GM20431 (cell line): Measurements from ENCODE around the gene TBC1D24.
"Not testable (repeated sequence)": the region's sequence is repeated elsewhere in the genome, so short reads cannot be mapped to it uniquely, and the experiment has no call there.

ENCODE experiments used
- in situ Hi-C: fragments of 300-500 bp; cut with MseI, MboI; formaldehyde crosslinking; loops from one replicate; pipeline ENCODE4 v1.15.0; 2020; ENCODE audit warnings: low sequenced_read_pairs; ENCODE audit not compliant: unreplicated experiment

TBC1D24 gene

DNA sequence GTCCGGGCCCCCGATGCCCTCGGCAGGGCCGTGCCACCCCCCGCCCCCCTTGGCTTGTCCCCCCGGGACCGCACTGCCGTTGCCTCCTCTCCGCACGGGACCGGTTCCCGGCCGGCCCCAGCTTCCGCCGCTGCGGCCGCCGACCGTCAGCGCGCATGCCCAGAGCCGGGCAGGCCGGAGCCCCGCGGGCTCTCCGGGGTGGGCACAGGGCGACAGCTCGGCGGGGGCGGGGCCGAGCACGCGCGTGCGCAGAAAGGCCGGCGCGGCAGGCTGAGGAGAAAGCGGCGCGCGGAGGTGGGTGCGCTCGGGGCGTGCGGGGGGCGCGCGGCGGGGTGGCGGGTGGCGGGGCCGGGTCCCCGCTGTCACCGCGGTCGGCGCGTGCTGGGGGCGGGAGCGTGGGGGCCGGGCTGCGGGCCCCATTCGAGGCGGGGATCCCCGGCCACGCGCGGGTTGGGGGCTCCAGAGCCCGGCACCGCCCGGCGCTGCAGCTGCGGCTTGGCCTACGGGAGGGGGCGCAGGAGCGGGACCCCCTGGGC lies at the start of gene TBC1D24:
TBC1D24 (plus strand) TSS at position 251 of the 536 bp plus-strand sequence. CDS start 21,022 bp downstream, outside the sequence.
- in situ Hi-C loops = loop anchor here (25.0 kb wide), 1 partner anchor 138 kb away; the partner anchor contains the start of gene ABCA3

DNA sequence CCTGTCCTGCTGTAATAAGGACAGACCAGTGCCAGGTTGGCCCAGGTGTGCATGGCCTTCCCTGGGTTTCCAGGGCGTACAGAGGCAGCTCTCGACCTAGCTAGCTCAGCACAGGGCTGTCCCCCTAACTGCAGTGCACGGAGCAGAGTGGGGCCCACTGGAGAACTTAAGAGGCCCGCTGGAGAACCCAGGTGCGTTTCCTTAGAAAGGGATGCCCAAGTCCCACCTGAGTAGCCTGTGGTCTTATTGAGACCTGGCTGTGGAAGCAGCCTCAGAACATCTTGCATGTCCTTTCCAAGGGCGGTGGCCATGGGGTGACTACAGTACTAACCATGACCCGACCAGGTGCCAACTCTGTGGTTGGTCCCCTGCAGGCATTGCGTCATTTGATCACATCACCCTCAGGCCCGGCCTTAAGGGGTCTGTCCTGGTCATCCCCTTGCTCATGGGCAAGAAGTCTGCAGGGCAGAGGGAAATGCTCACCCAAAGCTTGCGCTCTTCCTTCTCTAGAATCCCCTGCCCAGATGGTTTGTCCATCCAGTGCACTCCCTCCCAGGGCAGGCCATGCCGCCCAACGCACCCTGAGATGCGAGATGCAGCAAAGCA lies 49.0 kb upstream of the TBC1D24 start:
- in situ Hi-C loops = no loop called here

DNA sequence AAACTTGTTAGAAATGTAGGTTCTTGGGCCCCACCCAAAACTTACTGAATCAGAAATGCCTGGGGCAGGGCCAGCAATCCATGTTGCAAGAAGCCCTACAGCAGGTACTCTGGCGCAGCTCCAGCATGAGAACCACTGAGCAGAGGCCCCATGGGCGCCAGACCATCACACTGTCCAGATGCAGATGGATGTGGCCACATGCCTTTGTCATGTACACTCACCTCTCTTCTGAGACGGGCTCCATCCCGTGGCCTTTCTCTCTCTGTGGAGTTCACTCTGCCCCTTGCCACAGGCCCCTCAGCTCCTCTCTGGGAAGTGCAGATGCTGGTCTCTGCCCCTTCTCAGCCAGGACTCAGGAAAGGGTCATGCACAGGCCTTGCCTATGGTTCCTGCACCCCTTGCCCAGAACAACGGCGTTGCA lies 48.0 kb upstream of the TBC1D24 start:
- in situ Hi-C loops = no loop called here

DNA sequence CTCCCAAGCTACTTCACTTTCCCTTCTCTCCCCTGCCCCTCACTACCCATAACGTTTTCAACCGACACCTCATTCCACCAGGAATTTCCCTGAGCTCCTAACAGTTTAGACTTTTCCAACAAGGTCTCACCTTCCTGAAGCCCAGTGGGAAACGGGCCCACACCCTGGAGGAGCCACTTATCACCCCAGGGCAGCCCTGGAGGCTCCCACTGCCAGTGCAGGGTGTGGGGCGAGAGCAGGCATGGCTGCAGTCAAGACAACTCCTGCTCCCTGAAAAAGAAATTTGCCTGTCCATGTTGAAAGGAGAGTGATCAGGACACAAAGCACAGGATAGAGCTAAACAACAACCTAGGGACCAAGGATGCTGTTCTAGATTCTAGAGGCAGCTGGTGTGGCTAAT lies 47.4 kb upstream of the TBC1D24 start:
- in situ Hi-C loops = no loop called here

DNA sequence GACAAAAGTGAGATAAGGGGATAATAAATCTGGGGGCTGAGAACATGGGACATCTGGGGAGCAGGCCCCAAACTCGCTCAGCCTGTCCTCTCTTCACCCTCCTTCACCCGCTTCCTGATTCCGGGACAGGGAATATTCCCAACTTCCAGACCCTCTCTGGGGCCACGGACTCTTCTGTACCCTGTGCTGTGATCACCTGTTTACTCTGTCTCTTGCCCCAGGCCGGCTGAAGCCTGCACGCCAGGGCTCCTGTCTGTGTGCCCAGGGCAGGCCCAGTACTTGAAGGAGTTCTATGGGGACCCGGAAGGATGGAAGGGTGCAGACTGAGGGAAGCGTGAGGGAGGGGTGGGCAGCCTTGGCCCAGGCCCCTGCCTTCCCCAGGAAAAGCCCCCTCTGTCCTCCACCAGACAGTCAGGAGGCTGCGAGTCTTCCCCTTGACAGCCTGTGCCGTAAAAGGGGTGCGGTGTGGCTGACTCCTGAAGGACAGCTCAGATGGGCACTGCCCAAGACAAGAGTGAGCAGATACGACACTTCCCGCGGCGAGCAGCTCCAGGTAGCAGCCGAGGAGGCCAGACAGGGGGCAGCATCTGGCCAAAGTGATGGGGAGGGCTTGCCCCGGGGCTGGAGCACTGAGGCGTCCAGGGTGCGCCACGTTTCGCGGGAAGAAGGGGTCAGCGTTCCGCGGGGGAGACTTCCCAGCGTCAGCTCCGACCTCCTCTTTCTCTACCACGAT lies 46.7 kb upstream of the TBC1D24 start:
- in situ Hi-C loops = no loop called here

DNA sequence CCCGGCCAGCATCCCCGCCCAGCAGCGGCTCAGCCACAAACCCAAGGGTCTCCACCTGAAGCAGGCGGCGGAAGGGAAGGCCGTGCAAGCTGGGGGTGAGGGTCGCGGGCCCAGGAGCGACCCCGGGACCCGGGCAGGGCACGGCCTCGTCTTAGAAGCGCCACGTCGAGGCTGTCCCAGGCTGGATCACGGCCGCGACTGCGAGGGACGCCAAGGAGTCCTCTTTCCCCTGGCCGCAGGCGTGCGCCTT lies 46.2 kb upstream of the TBC1D24 start:
- in situ Hi-C loops = no loop called here

DNA sequence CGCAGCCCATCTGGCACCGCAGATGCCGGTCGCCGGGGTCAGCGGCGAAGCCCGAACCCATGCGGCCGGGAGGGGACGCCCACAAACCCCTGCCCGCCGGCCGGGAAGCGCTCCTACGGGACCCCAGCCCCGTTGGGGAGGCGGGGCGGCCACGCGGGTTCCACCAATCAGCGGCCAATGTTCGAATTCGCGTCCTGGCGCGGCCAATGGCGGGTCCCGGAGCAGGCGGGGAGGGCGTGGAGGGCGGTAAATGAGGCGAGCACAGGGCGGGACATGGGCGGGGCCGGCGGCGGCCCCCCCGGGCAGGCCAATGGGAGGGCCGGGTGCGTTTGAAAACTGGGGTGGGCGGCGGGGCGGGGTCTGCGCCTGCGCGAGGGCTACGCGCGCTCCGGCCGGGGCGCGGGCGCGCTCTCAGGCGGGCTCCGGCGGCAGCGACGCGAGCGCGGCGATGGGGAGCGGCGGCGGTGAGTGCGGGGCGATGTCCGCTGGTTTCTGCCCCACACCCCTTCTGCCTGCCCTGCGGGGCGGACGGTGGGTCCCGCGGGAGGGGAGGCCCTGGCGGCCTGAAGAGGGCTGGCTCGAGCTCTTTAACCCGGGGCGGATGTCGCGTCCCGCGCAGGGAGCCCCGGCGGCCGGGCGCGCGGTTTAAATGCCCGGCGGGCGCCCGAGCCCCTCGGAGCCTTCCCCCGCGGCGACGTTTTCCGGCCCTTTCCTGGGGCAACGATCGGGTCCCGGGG lies 45.7 kb upstream of the TBC1D24 start, which contains the start of gene CCNF:
CCNF (plus strand) TSS at position 414 of the 737 bp plus-strand sequence; CDS start at position 449, 35 bp downstream.
- in situ Hi-C loops = no loop called here

DNA sequence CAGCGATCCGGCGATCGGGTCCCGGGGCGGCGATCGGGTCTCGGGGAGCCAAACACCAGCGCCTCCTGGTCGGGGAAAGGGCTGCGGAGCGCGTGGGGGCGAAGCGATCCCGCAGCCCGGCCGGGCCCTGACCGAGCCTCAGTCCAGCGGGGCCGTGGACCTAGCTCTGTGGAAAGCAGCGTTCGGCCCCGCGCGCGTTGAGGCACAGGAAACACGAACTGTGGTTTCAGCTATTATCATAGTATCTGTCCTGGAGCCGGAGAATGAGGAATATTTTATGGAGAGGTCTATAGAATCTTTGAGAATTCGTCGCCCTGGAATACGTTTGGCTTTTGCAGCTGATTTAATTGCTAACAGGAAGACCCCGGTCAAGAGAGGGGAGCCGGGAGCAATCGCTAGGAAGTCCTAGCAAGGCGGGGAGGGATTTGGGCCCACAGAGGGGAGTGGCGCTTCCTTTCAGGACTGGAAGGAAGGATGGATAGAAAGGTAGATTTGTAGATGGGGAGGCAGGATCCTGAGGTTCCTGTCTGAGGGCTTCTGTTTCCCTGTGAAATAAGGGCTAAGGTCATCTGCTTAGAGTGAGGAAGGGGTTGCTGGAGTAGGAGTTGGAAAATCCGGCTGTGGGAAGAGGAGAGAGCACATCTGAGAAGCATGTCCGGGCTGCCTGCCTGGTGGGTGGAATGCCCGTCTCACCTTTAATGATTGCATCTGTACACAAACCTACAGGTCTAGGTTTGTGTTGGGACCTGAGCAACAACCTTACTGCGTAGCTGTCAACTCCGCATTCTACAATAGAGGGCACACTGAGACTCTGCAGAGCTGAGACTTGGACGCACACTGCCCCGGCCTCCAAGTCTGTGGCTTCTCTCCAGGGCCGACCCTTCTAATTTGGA lies 44.9 kb upstream of the TBC1D24 start:
- in situ Hi-C loops = no loop called here

DNA sequence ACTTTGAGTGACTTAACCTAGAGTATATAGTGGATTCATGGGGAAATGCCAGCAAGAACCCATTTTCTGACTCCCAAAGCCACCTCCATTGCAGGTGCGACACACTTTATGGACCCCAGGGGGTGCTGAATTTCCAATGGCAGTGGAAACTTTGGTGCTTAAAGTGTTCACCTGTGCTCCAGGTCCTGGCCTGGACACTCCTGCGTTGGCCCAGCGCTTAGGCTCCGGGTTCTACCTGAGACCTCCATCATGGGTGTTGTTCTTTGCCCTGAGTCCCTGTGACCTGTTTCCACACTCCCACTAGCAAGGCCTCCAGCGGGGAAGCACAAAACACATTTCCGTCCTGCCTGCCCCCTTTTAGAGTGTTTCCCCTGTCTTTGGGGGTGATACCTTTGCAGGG lies 42.6 kb upstream of the TBC1D24 start:
- in situ Hi-C loops = no loop called here

DNA sequence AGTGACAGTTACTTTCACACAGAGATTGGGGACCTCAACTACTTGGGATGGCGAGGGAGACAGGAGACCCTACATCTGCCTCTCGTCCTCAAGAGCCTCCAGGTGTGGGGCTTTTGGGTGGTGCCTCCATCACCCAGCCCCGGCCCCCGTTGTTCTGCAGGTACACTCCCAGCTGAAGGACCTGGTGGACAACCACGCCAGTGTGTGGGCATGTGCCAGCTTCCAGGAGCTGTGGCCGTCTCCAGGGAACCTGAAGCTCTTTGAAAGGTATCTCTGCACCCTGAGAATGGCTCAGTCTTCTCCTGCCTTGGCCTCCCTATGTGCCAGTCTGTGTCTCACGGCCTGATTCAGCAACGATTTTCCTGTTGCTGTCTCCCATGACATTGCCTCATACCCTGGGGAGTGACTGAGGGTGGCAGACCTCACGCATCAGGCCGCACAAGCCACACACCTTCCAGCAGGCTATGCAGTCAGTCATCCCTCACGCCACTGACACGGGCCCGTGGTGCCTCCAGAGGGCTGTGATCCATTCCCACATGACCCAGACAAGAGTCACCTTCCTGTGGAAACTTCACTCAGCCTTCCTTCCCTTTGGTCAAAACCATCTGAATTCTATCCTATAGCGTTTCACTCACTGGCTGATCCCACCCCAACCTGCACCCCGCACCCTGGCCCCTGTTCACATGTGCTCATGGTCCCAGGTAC lies 42.0 kb upstream of the TBC1D24 start:
- in situ Hi-C loops = no loop called here

DNA sequence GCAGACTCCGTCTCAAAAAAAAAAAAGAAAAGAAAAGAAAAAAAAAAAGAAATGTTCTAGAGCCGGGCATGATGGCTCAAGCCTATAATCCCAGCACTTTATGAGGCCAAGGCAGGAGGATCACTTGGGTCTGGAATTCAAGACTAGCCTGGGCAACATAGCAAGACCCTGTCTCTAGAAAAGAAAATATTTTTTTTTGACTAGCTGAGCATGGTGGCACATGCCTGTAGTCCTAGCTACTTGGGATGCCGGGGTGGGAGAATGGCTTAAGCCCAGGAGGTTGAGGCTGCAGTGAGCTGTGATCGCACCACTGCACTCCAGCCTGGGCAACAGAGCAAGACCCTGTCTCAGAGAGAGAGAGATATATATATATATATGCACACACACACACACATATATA lies 39.7 kb upstream of the TBC1D24 start:
- in situ Hi-C loops = not testable (repeated sequence)

DNA sequence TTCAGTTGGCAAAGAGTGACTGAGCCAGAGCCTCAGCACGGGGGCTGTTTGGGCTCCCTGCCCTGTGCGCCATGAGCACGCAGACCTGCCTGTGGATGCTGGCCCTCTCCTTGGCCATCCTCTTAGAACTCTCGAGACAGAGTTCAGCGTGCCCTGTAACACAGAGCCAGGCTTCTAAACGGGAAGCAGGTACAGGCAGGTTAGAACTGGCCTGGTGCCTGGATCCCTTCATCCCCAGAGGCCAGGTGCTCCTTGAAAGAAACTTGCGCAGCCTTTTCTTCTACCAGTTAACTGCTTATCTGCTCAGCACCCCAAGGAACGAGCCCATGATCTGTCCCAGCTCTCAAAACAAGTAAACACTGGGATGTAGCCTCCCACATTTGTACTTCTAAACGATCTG lies 38.8 kb upstream of the TBC1D24 start:
- in situ Hi-C loops = no loop called here

DNA sequence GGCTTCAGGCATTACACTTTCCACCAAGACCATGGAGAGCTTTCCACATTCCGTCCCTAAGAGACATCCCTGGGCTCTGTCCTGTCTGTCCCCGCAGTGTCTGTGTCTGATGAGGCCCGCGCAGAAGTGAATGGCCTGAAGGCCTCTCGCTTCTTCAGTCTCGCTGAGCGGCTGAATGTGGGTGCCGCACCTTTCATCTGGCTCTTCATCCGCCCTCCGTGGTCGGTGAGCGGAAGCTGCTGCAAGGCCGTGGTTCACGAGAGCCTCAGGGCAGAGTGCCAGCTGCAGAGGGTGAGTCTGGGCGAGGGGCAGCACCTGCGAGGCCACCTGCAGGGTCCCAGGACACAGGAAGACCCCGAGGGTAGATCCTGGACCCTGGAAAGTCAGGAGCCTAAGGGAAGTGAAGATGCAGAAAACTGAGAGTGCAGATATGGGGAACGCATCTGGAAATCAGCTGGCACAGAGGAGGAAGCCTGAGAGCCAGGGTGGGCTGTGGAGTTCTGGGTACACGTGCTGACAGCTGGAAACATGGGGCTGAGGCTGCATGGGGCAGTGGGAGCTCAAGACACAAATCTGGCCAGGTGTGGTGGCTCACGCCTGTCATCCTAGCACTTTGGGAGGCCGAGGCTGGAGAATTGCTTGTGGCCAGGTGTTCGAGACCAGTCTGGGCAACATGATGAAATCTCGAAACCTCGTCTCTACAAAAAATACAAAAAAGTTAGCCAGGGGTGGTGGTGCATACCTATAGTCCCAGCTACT lies 37.7 kb upstream of the TBC1D24 start:
- in situ Hi-C loops = no loop called here

DNA sequence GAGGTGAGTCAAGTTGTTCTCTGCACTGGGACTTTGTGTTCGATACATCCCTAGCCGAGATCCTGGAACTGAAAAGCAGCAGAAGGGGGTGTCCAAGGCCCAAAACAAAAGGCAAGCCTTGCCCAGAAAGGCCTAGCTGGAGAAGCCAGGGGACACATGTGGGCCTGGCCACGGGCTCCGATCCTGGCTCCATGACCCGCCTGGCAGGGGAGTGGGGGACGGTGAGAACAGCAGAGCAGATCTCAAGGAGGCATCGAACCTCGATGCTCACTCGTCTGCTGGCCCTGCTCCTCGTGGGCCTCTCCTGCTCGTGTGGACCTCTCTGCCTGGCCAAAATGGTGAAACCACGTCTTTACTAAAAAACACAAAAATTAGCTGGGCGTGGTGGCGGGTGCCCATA lies 36.8 kb upstream of the TBC1D24 start:
- in situ Hi-C loops = no loop called here

DNA sequence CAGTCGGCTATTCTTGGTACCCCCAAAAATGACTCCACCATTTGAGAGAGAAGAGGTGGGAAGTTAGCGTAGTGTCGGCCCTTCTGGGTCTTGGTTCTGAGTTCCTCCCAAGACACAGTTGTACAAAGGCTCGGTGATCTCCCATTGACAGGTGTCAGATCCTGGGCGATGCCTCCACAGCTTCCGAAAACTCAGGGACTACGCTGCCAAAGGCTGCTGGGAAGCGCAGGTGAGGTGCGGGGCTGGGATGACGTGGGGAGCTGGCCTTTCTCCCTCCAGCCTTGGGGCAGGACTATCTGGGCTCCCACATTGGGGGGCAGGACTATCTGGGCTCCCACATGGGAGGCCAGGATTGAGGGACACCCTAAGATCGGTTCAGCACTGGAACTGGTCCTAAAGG lies 35.3 kb upstream of the TBC1D24 start:
- in situ Hi-C loops = no loop called here

DNA sequence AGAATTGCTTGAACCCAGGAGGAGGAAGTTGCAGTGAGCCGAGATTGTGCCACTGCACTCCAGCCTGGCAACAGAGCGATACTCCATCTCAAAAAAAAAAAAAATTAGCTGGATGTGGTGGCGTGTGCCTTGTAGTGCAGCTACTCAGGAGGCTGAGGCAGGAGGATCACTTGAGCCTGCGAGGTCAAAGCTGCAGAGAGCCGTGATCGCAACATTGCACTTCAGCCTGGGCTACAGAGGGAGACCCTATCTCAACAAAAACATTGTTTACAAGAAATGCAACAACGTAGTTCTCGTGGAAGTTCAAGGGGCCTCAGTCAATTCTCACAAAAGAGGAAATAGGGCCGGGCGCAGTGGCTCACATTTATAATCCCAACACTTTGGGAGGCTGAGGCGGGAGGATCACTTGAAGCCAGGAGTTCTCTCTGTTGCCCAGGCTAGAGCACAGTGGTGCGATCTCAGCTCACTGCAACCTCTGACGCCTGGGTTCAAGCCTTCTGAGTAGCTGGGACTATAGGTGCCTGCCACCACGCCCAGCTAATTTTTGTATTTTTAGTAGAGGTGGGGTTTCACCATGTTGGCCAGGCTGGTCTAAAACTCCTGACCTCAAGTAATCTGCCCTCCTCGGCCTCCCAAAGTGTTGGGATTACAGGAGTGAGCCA lies 33.7 kb upstream of the TBC1D24 start:
- in situ Hi-C loops = not testable (repeated sequence)

DNA sequence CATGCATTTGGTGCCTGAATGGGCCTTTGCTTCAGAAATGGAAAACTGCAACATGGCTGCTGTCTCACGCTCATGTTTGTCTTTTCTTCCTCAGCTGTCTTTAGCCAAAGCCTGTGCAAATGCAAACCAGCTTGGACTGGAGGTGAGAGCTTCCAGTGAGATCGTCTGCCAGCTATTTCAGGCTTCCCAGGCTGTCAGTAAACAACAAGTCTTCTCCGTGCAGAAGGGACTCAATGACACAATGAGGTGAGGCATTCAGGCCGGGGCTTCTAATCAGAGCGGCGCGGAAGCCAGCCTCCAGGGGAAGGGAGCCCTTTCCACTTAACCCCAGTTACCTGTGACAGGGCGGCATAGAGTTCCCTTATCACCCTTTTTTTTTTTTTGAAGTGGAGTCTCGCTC lies 31.4 kb upstream of the TBC1D24 start:
- in situ Hi-C loops = no loop called here

DNA sequence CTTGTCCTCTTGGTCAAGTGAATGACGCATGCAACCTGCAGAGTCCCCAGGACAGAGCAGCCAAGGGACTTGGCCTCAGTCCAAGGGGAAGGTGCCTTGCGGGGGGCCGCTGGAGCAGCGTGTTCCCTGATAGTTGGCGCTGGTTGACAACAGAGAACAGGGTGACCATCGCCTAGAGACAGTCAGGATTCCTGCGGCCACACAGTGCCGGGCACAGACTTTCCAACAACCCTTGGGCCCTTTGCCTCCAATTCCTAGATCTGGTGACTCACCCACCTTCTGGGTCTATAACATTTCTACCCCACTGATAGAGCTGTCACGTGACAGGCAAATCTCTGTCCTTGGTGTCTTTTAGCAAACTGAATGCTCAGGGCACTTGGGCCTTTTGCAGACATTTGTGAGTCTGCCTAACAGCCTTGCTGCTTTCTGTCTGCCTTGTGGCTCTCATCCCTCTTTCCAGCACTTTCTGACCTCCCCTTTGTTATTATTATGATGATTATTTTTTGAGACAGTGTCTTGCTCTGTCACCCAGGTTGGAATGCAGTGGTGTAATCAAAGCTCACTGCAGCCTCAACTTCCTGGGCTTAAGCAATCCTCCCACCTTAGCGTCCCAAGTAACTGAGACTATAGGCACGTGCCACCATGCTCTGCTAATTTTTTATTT lies 26.9 kb upstream of the TBC1D24 start:
- in situ Hi-C loops = no loop called here
